GM12873 (cell line): Measurements from ENCODE around the gene EXOC2.

Source experiments
- CTCF ChIP-seq: IDR thresholded peaks from 2 replicates; pipeline ENCODE4 v1.5.1; 2012; ENCODE audit warnings: low read depth, mild to moderate bottlenecking, moderate library complexity, low read length, control low read depth; ENCODE audit not compliant: insufficient read depth; ENCODE audit errors: missing control alignments

The EXOC2 gene

GRCh38 chr6:692858-693722, at the start of gene EXOC2:
TSS of gene EXOC2 (minus strand) at chr6:693139. CDS start at chr6:637818, 55,321 bp downstream.
- TF ChIP-seq CTCF: peak; percentile 34

- no peak for TF ChIP-seq CTCF
These were observed 48.7 kb upstream of the EXOC2 start for GRCh38 chr6:741410-742339.

GRCh38 chr6:736657-737446, 43.9 kb upstream of the EXOC2 start:
- TF ChIP-seq CTCF: no peak

- no peak for TF ChIP-seq CTCF
These were observed 40.7 kb upstream of the EXOC2 start for GRCh38 chr6:733431-734219.

GRCh38 chr6:731924-732323, 39.0 kb upstream of the EXOC2 start:
- TF ChIP-seq CTCF: no peak

GRCh38 chr6:729606-730320, 36.8 kb upstream of the EXOC2 start:
- no peak for TF ChIP-seq CTCF
